ENCODE results near the gene PCA3.

The PCA3 gene

DNA sequence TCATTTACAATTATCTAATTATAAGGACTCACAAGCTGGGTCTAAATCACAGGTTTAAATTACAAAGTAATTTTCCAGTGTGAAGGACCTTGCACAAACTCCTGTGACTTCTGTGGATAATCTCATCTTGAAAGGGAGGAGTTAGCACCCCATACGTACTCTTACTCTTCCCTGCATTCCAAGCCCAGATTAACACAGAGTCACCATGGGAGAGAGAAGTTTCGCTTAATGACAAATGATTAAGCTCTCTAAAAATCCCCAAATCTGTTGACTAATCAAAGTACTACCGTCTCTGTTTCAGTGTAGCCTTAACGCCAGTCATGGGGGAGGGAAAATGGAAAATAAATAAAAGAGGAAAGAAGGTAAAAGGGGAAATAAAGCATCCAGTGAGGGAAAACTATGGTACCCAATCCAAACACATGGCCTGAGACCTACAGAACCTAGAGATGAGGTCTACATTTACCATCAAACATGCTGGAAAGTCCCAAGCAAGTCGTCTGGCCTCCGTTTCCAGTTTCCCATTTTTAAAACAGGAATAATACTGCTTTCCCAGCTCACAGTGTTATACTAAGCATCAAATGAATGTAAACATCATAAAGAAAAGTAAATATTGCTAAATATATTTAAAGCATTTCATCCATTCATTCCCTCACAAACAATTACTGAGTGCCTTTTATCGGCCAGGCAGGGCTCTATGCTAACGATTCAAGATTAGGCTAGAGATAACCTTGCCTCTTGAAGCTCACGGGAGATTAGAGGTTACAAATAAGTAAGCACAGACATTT, 63.2 kb downstream of the PCA3 start:
- no peak for DNase-seq (ENCODE audit: low read depth)

DNA sequence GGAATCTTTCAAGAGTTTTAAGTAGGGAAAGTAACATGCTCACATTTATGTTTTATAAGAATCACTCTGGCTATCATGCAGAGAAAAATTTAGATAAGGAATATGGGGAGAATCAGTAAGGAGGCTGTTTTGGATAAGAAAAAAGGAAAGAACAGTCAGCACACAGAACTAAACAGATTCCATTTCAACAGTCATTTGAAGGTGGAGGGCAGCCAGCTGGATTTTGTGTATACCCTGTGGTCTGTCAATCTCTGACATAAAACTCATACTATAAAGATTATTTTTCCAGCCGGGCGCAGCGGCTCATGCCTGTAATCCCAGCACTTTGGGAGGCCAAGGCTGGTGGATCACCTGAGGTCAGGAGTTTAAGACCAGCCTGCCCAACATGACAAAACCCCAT, 64.2 kb downstream of the PCA3 start:
- no peak for DNase-seq (ENCODE audit: low read depth)

DNA sequence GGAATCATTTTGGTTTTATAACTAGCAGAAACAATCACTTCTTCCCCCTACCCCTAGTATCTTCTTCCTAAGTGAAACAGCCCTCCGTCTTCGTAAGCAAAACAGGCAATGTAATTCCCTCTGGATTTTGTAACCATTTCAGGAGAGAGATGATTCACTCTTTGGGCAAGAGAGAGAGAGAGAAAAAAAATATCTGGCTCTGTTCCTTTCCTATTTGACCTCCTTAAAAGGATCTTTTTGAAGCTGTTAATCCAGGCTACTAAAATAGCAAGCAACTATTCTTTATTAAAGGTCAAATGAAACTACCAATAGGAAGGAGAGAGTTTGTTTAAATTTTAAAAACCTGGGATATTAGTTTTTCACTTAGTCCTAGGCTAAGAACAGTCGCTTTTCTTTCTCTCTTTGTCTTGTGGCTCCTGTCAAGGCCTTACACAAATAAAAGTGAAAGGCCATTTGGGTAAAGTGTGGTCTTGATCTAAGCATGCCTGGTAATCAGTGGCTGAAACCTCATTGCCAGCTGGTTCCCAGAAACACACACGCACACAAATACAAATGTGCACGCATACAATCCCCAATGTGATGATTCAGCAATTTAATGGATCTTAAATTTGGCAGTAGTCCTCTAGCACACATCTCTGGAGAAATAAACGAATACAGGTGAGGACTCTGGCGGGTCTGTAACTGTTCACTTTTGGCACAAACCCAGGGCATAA, 71.5 kb downstream of the PCA3 start:
- peak; percentile 40 for DNase-seq (ENCODE audit: low read depth)
